HEK293 (cell line): ENCODE results near the gene FIBCD1.

Experiments
- CTCF ChIA-PET: fragments of 350-600 bp; formaldehyde crosslinking; extraction: SDS; loops from one replicate; lab custom pipeline; 2021; ENCODE audit warnings: antibody characterized with exemption; lab: Yijun Ruan, JAX
- POLR2A ChIA-PET: fragments of 300-600 bp; formaldehyde crosslinking; extraction: SDS; loops from one replicate; lab custom pipeline; 2020; ENCODE audit warnings: antibody characterized with exemption, inconsistent platforms; lab: Yijun Ruan, JAX
- H3K27ac ChIP-seq: fragments of 200-500 bp; sonication (Bioruptor generic); 2 replicates; pipeline ENCODE4 v1.5.1; 2014; ENCODE audit warnings: low read depth, low read length, control low read depth, inconsistent platforms; ENCODE audit errors: extremely low read depth
- H3K36me3 ChIP-seq, 2 experiments: fragments of 200-500 bp in 1 of 2; sonication (Bioruptor generic) in 1 of 2; 1 replicate in 1 of 2; 2 replicates in 1 of 2; pipeline ENCODE4 v1.5.1; 2014 to 2017; ENCODE audit warnings: inconsistent platforms in 2 of 2, low read length in 2 of 2; ENCODE audit not compliant: control insufficient read depth in 2 of 2, insufficient read depth in 1 of 2
- H3K4me1 ChIP-seq: fragments of 200-500 bp; sonication (Bioruptor generic); 2 replicates; pipeline ENCODE4 v1.5.1; 2014; ENCODE audit warnings: mild to moderate bottlenecking, low read length, inconsistent platforms; ENCODE audit not compliant: control insufficient read depth, insufficient read depth
- H3K4me3 ChIP-seq: 2 replicates; pipeline ENCODE4 v1.5.1; 2011; ENCODE audit warnings: low read depth, mild to moderate bottlenecking, control low read depth, low read length, moderate library complexity
- H3K9me3 ChIP-seq: fragments of 200-500 bp; sonication (Bioruptor generic); 2 replicates; pipeline ENCODE4 v1.5.1; 2014; ENCODE audit warnings: low read depth, low read length, inconsistent platforms; ENCODE audit not compliant: control insufficient read depth, insufficient read depth
- FEZF1 ChIP-seq: fragments of 450-650 bp; formaldehyde crosslinking; IDR thresholded peaks from 2 replicates; pipeline ENCODE4 v1.5.1; 2016; ENCODE audit warnings: missing biosample characterization, missing genetic modification characterization
- HOXA7 ChIP-seq: sonication (generic); formaldehyde crosslinking; IDR thresholded peaks from 2 replicates; pipeline ENCODE4 v1.8.1; 2022; ENCODE audit warnings: missing genetic modification reagents, borderline replicate concordance
- IKZF3 ChIP-seq: fragments of 450-650 bp; IDR thresholded peaks from 2 replicates; pipeline ENCODE4 v1.5.0; 2018; ENCODE audit warnings: missing biosample characterization, mild to moderate bottlenecking, missing genetic modification characterization, moderate library complexity
- KLF17 ChIP-seq: fragments of 450-650 bp; formaldehyde crosslinking; IDR thresholded peaks from 2 replicates; pipeline ENCODE4 v1.5.1; 2016; ENCODE audit warnings: missing biosample characterization, missing genetic modification characterization
- WT1 ChIP-seq: fragments of 450-650 bp; formaldehyde crosslinking; IDR thresholded peaks from 2 replicates; pipeline ENCODE4 v1.5.1; 2016; ENCODE audit warnings: missing biosample characterization, missing genetic modification characterization
- ZBTB44 ChIP-seq: fragments of 450-650 bp; IDR thresholded peaks from 2 replicates; pipeline ENCODE4 v1.5.1; 2018; ENCODE audit warnings: missing biosample characterization, mild to moderate bottlenecking, missing genetic modification characterization
- ZBTB6 ChIP-seq: fragments of 450-650 bp; formaldehyde crosslinking; IDR thresholded peaks from 2 replicates; pipeline ENCODE4 v1.5.1; 2017; ENCODE audit warnings: missing biosample characterization, missing genetic modification characterization
- ZFP41 ChIP-seq: fragments of 450-650 bp; formaldehyde crosslinking; IDR thresholded peaks from 2 replicates; pipeline ENCODE4 v1.5.1; 2016; ENCODE audit warnings: missing biosample characterization, missing genetic modification characterization, borderline replicate concordance
- ZNF169 ChIP-seq: fragments of 450-650 bp; formaldehyde crosslinking; IDR thresholded peaks from 2 replicates; pipeline ENCODE4 v1.5.1; 2016; ENCODE audit warnings: missing biosample characterization, missing genetic modification characterization
- ZNF214 ChIP-seq: fragments of 450-650 bp; formaldehyde crosslinking; IDR thresholded peaks from 2 replicates; pipeline ENCODE4 v1.5.1; 2017; ENCODE audit warnings: missing biosample characterization, mild to moderate bottlenecking, missing genetic modification characterization, borderline replicate concordance
- ZNF394 ChIP-seq: fragments of 450-650 bp; formaldehyde crosslinking; IDR thresholded peaks from 2 replicates; pipeline ENCODE4 v1.5.1; 2016; ENCODE audit warnings: missing biosample characterization, missing genetic modification characterization, mild to moderate bottlenecking, moderate library complexity, borderline replicate concordance
- ZNF48 ChIP-seq: fragments of 450-650 bp; formaldehyde crosslinking; IDR thresholded peaks from 2 replicates; pipeline ENCODE4 v1.5.1; 2016; ENCODE audit warnings: missing biosample characterization, missing genetic modification characterization
- ZNF670 ChIP-seq: fragments of 450-650 bp; formaldehyde crosslinking; IDR thresholded peaks from 2 replicates; pipeline ENCODE4 v1.5.1; 2016; ENCODE audit warnings: missing biosample characterization, missing genetic modification characterization, low read depth
- ZNF677 ChIP-seq: fragments of 450-650 bp; IDR thresholded peaks from 2 replicates; pipeline ENCODE4 v1.5.0; 2018; ENCODE audit warnings: missing biosample characterization, mild to moderate bottlenecking, missing genetic modification characterization, moderate library complexity
- ZNF785 ChIP-seq: fragments of 450-650 bp; formaldehyde crosslinking; IDR thresholded peaks from 2 replicates; pipeline ENCODE4 v1.5.1; 2016; ENCODE audit warnings: missing biosample characterization, missing genetic modification characterization
- ZNF837 ChIP-seq: fragments of 450-650 bp; formaldehyde crosslinking; IDR thresholded peaks from 2 replicates; pipeline ENCODE4 v1.5.1; 2016; ENCODE audit warnings: missing biosample characterization, missing genetic modification characterization
- TF ChIP-seq, protein P1 (sequence below): fragments of 450-650 bp; formaldehyde crosslinking; IDR thresholded peaks from 2 replicates; pipeline ENCODE4; 2016; ENCODE audit warnings: missing biosample characterization, missing genetic modification characterization

The FIBCD1 gene

GRCh38 chr9:130913599-130914416 is 25.2 kb downstream of the FIBCD1 start:
- Histone ChIP-seq H3K4me1 (no peaks in the 10 kb centered on the region), H3K36me3 (no peaks in the 10 kb centered on the region), H3K27ac (no peak overlapping the region), H3K4me3 (no peak overlapping the region), H3K9me3 (no peaks in the 10 kb centered on the region)
- TF ChIP-seq IKZF3 (tag by site-specific recombination) (no peak), ZNF48 (tag by site-specific recombination) (no peak), ZNF169 (no peak), ZNF837 (no peak), ZFP41 (no peak), ZBTB44 (tag by site-specific recombination) (no peak), ZNF677 (tag by site-specific recombination) (no peak), FEZF1 (tag by site-specific recombination) (no peak), KLF17 (tag by site-specific recombination) (no peak)
- TF ChIP-seq, protein P1, sequence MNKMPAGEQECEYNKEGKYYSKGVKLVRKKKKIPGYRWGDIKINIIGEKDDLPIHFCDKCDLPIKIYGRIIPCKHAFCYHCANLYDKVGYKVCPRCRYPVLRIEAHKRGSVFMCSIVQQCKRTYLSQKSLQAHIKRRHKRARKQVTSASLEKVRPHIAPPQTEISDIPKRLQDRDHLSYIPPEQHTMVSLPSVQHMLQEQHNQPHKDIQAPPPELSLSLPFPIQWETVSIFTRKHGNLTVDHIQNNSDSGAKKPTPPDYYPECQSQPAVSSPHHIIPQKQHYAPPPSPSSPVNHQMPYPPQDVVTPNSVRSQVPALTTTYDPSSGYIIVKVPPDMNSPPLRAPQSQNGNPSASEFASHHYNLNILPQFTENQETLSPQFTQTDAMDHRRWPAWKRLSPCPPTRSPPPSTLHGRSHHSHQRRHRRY, result no peak
- ChIA-PET POLR2A (interaction anchor here (0.7 kb wide), 1 partner anchor 133 kb away, joined by 3 read pairs; no protein-coding TSS in a partner anchor), CTCF (no interaction called here)

DNA sequence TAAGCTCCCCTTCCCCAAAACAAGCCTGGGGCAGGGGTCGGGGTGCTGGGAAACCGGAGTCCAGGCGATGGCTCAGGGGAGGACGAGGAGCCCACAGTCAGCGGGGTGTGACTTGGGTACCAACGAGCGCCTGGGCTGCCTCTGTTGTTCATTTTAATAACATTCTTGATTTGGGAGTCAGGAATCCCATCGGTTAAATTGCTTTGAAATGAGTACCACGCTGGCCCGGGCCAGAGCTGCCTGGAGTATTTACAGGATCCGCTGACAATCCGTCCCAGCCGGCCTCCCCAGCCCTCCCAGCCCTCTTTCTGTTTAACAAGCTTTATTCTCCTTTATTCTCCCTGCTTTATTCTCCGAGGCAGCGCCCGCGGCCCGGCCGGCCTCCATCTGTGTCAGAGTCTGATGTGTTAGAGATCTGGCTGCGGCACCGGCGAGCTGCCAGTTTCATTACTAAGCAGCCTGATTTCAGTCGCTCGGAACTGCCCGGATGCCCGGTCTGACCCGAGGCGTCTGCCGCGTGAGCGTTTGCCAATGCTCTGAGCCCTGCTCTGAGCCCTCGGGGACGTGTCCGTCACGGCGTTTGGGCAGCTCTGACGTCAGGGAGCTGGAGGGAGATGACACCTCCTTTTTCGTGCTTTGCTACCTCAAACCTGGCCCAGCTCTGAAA is 26.0 kb downstream of the FIBCD1 start:
- ChIA-PET POLR2A (interaction anchor here (0.7 kb wide), 1 partner anchor 134 kb away, joined by 3 read pairs; no protein-coding TSS in a partner anchor), CTCF (no interaction called here)
- Histone ChIP-seq H3K36me3 (no peaks in the 10 kb centered on the region), H3K4me3 (no peak overlapping the region), H3K4me1 (no peaks in the 10 kb centered on the region), H3K27ac (no peak overlapping the region), H3K9me3 (no peaks in the 10 kb centered on the region)
- no peak for TF ChIP-seq ZNF394 (tag by site-specific recombination)
- TF ChIP-seq ZNF670 (tag by site-specific recombination), result no peak
- no peak for TF ChIP-seq ZBTB6 (tag by site-specific recombination)
- TF ChIP-seq ZNF214 (tag by site-specific recombination), result no peak
- no peak for TF ChIP-seq ZNF785 (tag by site-specific recombination)
- TF ChIP-seq WT1 (tag by site-specific recombination), result no peak
- TF ChIP-seq HOXA7, result no peak
- TF ChIP-seq, all 188 proteins: peak for 0
